Small intestine (tissue), 7 donors: ENCODE measurements around the gene KDM4B. TPM values are rescaled to one million over a fixed set of nuclear protein-coding genes. Genes with fewer than 3 reads are reported as not detected.
A peak's percentile ranks its signal among the peaks of the same experiment; 100 is the strongest.

Experiments used
- DNase-seq, 2 donors: peaks; one replicate each; pipeline versions ENCODE4 v3.0.0 to v3.0.0-alpha.2; 2013
- FAIRE-seq: peaks from 2 replicates; lab custom pipeline; 2012; peaks lifted over from hg19 to GRCh38; lab: Jason Lieb, UNC
- H3K27ac ChIP-seq, 3 donors: one replicate each; pipeline ENCODE4 v1.5.1; 2013; ENCODE audit warnings: low read length in 2 of 3, mild to moderate bottlenecking in 2 of 3, control low read depth in 1 of 3, inconsistent platforms in 1 of 3, low read depth in 1 of 3, moderate library complexity in 1 of 3
- H3K27me3 ChIP-seq, 3 donors: one replicate each; pipeline ENCODE4 v1.6.1; 2013; ENCODE audit warnings: low read length in 3 of 3, inconsistent platforms in 1 of 3; ENCODE audit not compliant: control insufficient read depth in 3 of 3, insufficient read depth in 3 of 3
- H3K36me3 ChIP-seq, 3 donors: one replicate each; pipeline ENCODE4 v1.6.1; 2013; ENCODE audit warnings: low read length in 3 of 3, inconsistent platforms in 1 of 3, low read depth in 1 of 3, mild to moderate bottlenecking in 1 of 3, moderate library complexity in 1 of 3; ENCODE audit not compliant: control insufficient read depth in 3 of 3, insufficient read depth in 2 of 3
- H3K4me1 ChIP-seq, 3 donors: one replicate each; pipeline ENCODE4 v1.6.1; 2013; ENCODE audit warnings: low read length in 2 of 3, inconsistent platforms in 1 of 3, low read depth in 1 of 3, mild to moderate bottlenecking in 1 of 3, moderate library complexity in 1 of 3; ENCODE audit not compliant: control insufficient read depth in 3 of 3, insufficient read depth in 2 of 3
- H3K4me3 ChIP-seq, 3 donors: one replicate each; pipeline ENCODE4 v1.5.1; 2013; ENCODE audit warnings: low read length in 3 of 3, control low read depth in 1 of 3, inconsistent platforms in 1 of 3, low read depth in 1 of 3, mild to moderate bottlenecking in 1 of 3, moderate library complexity in 1 of 3
- H3K9me3 ChIP-seq, 2 donors: one replicate each; pipeline ENCODE4 v1.6.1; 2013; ENCODE audit warnings: low read depth in 1 of 2, low read length in 1 of 2; ENCODE audit not compliant: control insufficient read depth in 2 of 2, insufficient read depth in 1 of 2
- WGBS, 3 donors: extraction: QIAGEN DNeasy Blood & Tissue Kit; methylation state at CpG; one replicate each; pipeline ENCODE4 v1.1.7; 2013; 5-methylcytosine and 5-hydroxymethylcytosine counted together
- polyA plus RNA-seq, 4 donors: library from polyadenylated mRNA; stranded (reverse) in 3 of 4; unstranded in 1 of 4; fragments of 200-250 nt in 3 of 4; fragments of 120-200 nt in 1 of 4; gene quantifications; one replicate each; pipeline versions ENCODE4 v1.2.1 to v1.2.3, GENCODE V29; 2013
- donor health status: healthy with polysubstance abuse.
- donor health status: control.
- donor health status: control.
- donor health status: Bipolar disorder and iron deficiency.
- donor health status: healthy.

The KDM4B gene
- polyA plus RNA-seq, 4 donors, result 8.1 to 12.0 (median 10.6) TPM

DNA sequence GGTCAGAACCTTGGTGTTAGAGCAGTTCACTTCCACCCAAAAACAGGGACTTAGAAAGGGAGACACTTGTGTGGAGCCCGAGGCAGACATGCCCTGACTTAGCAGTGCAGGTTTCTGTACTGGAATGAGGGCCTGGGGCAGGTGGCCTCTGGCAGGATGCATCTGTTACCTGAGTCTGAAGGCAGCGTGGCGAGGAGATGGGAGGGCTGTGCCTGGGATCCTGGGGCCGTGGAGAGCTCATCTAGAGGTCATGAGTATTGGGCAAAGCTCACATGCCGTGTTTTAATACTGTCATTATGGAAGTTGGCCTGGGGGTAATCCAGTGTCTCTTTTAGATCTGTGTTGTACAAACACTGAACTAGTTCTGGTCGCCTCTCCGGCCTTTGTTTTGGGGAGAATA, 21.4 kb downstream of the KDM4B start:
- Histone ChIP-seq H3K4me3 (no peak overlapping the region), H3K9me3 (peaks cover 0 to 2% of the 10 kb centered on the region in 2 donors), H3K4me1 (peaks cover 0 to 5% (median 0%) of the 10 kb centered on the region in 3 donors), H3K27me3 (no peaks in the 10 kb centered on the region), H3K36me3 (peaks cover 0 to 10% (median 0%) of the 10 kb centered on the region in 3 donors), H3K27ac (no peak overlapping the region)
- FAIRE-seq (no peak), DNase-seq (no peak)
- WGBS, 3 donors, result 78 to 87% (median 83%) methylated on average over 7 of the region's 7 CpGs

DNA sequence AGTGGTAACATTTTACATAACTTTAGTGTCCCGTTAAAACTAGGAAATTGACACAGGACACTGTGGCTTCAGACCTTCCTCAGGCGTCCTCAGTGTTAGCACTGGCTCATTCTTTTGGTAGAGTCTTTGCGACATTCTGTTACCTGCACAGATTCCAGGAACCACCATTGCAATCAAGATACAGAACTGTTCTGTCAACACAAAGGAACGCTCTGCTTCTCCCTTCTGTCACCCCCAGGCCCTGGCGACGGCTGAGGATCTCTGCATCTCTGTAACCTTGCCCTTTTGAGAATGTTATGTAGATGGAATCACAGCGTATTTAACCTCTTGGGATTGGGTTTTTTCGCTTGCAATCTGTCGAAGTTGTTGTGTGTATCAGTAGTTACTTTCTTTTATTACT, 22.6 kb downstream of the KDM4B start:
- FAIRE-seq (no peak), DNase-seq (no peak)
- Histone ChIP-seq H3K4me1 (peaks cover 0 to 5% (median 0%) of the 10 kb centered on the region in 3 donors), H3K4me3 (no peak overlapping the region), H3K27me3 (no peaks in the 10 kb centered on the region), H3K27ac (no peak overlapping the region), H3K9me3 (peaks cover 0 to 2% of the 10 kb centered on the region in 2 donors), H3K36me3 (peaks cover 0 to 18% (median 0%) of the 10 kb centered on the region in 3 donors)
- 88 to 94% (median 91%) methylated on average over 9 of the region's 9 CpGs for WGBS, 3 donors

DNA sequence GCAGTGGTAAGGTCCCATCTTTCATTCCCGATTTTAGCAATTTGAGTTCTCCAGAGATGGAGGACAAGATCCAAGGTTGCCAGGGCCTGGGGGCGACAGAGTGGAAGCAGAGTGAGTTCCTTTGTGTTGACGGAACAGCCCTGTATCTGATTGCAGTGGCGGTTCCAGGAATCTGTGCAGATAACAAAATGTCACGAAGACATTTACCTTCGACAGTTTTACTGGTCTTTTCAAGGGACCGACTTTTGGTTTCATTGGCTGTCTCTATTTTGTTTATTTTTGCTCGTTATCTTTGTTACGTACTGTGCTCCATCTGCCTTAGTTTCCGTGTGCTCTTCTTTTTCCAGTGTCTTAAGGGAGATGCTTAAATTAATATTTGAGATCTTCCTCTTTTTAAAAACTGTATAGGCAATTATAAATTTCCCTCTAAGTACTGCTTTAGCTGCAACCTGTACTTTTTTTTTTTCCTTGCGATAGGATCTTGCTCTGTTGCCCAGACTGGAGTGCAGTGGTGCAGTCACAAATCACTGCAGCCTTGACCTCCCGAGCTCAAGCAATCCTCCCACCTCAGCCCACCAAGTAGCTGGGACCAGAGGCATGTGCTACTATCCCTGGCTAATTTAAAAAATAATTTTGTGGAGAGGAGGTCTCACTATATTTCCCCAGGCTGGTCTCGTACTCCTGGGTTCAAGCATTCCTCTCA, 23.2 kb downstream of the KDM4B start:
- no peaks in the 10 kb centered on the region for H3K27me3 ChIP-seq
- peaks cover 0 to 5% (median 0%) of the 10 kb centered on the region in 3 donors for H3K4me1 ChIP-seq
- peaks cover 0 to 24% (median 2%) of the 10 kb centered on the region in 3 donors for H3K36me3 ChIP-seq
- WGBS, 3 donors, result 86 to 93% (median 90%) methylated on average over 13 of the region's 13 CpGs
- DNase-seq, result no peak
- no peak for FAIRE-seq
- H3K9me3 ChIP-seq, result peaks cover 0 to 2% of the 10 kb centered on the region in 2 donors
- H3K27ac ChIP-seq, result no peak overlapping the region
- no peak overlapping the region for H3K4me3 ChIP-seq

DNA sequence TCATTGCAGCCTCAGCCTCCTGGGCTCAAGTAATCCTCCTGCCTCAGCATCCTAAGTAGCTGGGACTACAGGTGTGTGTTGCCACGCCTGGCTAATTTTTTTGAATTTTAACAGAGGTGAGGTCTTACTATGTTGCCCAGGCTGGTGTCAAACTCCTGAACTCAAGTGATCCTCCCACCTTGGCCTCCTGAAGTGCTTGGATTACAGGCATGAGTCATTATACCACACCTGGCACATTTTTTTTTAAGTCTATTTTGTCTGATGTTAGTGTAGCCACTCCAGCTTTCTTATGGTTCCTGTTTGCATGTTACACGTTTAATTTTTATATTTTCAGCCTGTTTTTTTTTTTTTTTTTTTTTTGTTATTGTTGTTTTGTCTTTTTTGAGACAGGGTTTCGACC, 24.8 kb downstream of the KDM4B start:
- DNase-seq, result peak in 1 of 2 donors; percentile 8
- Histone ChIP-seq H3K9me3 (peaks cover 0 to 2% of the 10 kb centered on the region in 2 donors), H3K4me3 (no peak overlapping the region), H3K4me1 (no peaks in the 10 kb centered on the region), H3K36me3 (peaks cover 0 to 33% (median 2%) of the 10 kb centered on the region in 3 donors), H3K27ac (no peak overlapping the region), H3K27me3 (no peaks in the 10 kb centered on the region)
- no peak for FAIRE-seq
- WGBS, 3 donors, result 75 to 91% (median 79%) methylated on average over 3 of the region's 3 CpGs

DNA sequence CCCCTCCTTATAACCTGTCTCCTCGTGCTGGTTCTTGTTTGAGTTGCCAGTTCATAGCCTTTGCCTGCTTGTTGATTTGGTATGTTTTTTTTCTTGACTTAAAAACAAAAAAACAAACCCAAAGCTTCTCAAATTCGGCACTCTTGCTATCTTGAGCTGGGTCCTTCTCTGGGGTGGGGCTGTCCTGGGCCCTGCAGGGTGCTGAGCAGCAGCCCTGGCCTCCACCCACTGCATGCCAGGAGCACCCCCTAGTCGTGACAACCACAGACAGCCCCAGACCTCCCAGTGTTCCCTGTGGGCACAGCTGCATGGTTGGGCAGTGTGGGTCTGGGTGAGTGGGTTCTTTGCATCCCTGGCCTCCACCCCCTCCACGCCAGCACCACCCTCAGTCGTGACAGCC, 27.8 kb downstream of the KDM4B start:
- FAIRE-seq, result no peak
- H3K4me3 ChIP-seq, result no peak overlapping the region
- WGBS, 3 donors, result 74 to 84% (median 80%) methylated on average over 5 of the region's 5 CpGs
- peaks cover 0 to 2% of the 10 kb centered on the region in 2 donors for H3K9me3 ChIP-seq
- peaks cover 0 to 40% (median 2%) of the 10 kb centered on the region in 3 donors for H3K36me3 ChIP-seq
- no peaks in the 10 kb centered on the region for H3K4me1 ChIP-seq
- no peak for DNase-seq
- no peak overlapping the region for H3K27ac ChIP-seq
- H3K27me3 ChIP-seq, result no peaks in the 10 kb centered on the region

DNA sequence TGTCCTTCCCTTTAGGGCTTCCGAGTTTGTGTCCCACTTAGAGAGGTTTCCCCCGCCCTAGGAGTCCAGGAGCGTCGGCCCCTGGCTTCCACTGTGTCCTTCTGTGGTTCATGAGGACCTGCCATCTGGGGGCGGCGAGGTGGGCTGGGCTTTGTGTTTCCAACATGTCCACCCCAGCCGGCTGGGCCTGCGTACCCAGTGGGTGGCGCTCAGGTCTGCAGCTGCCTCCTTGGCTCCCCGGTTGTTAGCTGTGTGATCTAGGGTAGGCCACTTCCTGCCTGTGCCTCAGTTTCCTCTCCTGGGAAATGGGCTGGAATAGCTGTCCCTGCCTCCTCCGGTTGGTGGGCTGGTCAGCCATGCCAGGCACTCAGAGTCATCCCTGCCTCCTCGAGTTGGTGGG, 28.4 kb downstream of the KDM4B start:
- 91 to 95% (median 94%) methylated on average over 12 of the region's 12 CpGs for WGBS, 3 donors
- no peak overlapping the region for H3K4me3 ChIP-seq
- peaks cover 0 to 1% of the 10 kb centered on the region in 2 donors for H3K9me3 ChIP-seq
- H3K27me3 ChIP-seq, result no peaks in the 10 kb centered on the region
- no peak for DNase-seq
- H3K27ac ChIP-seq, result no peak overlapping the region
- no peak for FAIRE-seq
- no peaks in the 10 kb centered on the region for H3K4me1 ChIP-seq
- H3K36me3 ChIP-seq, result peaks cover 0 to 40% (median 2%) of the 10 kb centered on the region in 3 donors

DNA sequence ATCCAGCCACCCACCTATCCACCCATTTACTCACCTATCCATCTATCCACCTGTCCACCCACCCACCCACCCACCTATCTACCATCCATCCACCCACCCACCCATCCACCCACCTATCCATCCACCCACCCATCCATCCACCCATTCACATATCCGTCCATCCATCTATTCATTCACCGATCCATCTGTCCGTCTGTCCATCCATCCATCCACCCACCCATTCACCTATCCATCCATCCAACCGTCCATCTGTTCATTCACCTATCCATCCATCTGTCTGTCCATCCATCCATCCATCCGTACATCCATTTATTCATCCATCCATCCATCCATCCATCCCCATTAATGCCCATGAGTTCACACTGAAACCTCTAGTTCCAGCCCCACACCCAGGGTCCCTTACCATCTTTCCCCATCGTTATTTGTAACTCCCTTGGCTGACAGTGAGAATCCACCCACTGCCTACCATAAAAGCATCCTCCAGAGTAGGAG, 31.3 kb downstream of the KDM4B start:
- Histone ChIP-seq H3K4me1 (no peaks in the 10 kb centered on the region), H3K9me3 (no peaks in the 10 kb centered on the region), H3K36me3 (peaks cover 0 to 51% (median 2%) of the 10 kb centered on the region in 3 donors), H3K27ac (no peak overlapping the region), H3K27me3 (no peaks in the 10 kb centered on the region), H3K4me3 (no peak overlapping the region)
- 91 to 93% (median 93%) methylated on average over 6 of the region's 6 CpGs for WGBS, 3 donors
- FAIRE-seq, result no peak
- no peak for DNase-seq

DNA sequence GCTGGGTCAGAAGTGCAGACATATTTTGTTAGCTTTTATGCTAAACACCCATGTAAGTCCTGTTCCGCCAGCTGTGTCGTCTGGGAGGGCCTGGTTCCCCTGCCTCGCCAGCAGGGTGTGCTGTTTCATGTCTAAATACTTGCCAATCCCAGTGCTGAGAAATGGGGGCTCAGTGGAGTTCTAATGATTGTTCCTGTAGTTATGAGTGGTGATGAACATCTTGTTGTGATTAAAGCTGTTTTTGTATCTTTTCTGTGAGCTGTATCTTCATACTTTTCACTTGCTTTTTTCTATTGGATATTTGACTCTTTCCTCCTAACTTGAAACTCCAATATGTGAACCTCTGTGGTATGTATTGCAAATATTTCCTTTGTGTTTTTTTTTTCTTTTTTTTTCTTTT, 32.7 kb downstream of the KDM4B start:
- 63 to 70% (median 64%) methylated on average over 3 of the region's 3 CpGs for WGBS, 3 donors

More for the DNA sequence above, 32.7 kb downstream of the KDM4B start:
- Histone ChIP-seq H3K9me3 (no peaks in the 10 kb centered on the region), H3K27me3 (no peaks in the 10 kb centered on the region), H3K4me3 (no peak overlapping the region), H3K27ac (no peak overlapping the region), H3K36me3 (peaks cover 0 to 41% (median 1%) of the 10 kb centered on the region in 3 donors), H3K4me1 (no peaks in the 10 kb centered on the region)
- DNase-seq (peak; percentile 18 to 27), FAIRE-seq (no peak)
